DND-41 (cell line): Measurements from ENCODE around the gene PLVAP.

Source experiments
- ATAC-seq: fragments of 200-7000 bp; cut with Tn5 transposase; 3 replicates; pipeline ENCODE4 v1.9.1; 2021; ENCODE audit warnings: low read depth; ENCODE audit not compliant: insufficient read depth
- DNase-seq: peaks from one replicate; pipeline ENCODE4 v3.0.0-alpha.2; 2020
- H2AFZ ChIP-seq: 2 replicates; pipeline ENCODE4 v1.6.0; 2012; ENCODE audit warnings: low read depth, low read length
- H3K27ac ChIP-seq: 2 replicates; pipeline ENCODE4 v1.5.1; 2012; ENCODE audit warnings: low read length, inconsistent platforms
- H3K27me3 ChIP-seq: fragments of 200-600 bp; sonication (generic); 2 replicates; pipeline ENCODE4 v1.6.0; 2012; ENCODE audit warnings: low read length, mild to moderate bottlenecking, inconsistent platforms; ENCODE audit not compliant: insufficient read depth, poor library complexity
- H3K36me3 ChIP-seq: 2 replicates; pipeline ENCODE4 v1.5.1; 2012; ENCODE audit warnings: low read length, inconsistent platforms; ENCODE audit not compliant: insufficient read depth
- H3K4me1 ChIP-seq: 2 replicates; pipeline ENCODE4 v1.5.1; 2012; ENCODE audit warnings: mild to moderate bottlenecking, low read length; ENCODE audit not compliant: insufficient read depth
- H3K4me2 ChIP-seq: 2 replicates; pipeline ENCODE4 v1.6.0; 2012; ENCODE audit warnings: mild to moderate bottlenecking, moderate library complexity, low read length, inconsistent platforms; ENCODE audit not compliant: insufficient read depth
- H3K4me3 ChIP-seq, 2 experiments: fragments of 200-600 bp in 1 of 2; shearing (Covaris generic) in 1 of 2; 2 replicates each; pipeline ENCODE4 v1.5.1; 2012 to 2016; ENCODE audit warnings: inconsistent platforms in 2 of 2, low read length in 2 of 2, mild to moderate bottlenecking in 2 of 2, low read depth in 1 of 2, moderate library complexity in 1 of 2
- H3K79me2 ChIP-seq: 2 replicates; pipeline ENCODE4 v1.6.0; 2012; ENCODE audit warnings: low read length, inconsistent platforms; ENCODE audit not compliant: insufficient read depth
- H3K9ac ChIP-seq: 2 replicates; pipeline ENCODE4 v1.6.0; 2012; ENCODE audit warnings: low read depth, mild to moderate bottlenecking, inconsistent platforms, low read length, moderate library complexity
- H3K9me3 ChIP-seq: 2 replicates; pipeline ENCODE4 v1.5.1; 2012; ENCODE audit warnings: low read length, moderate library complexity, mild to moderate bottlenecking, inconsistent platforms; ENCODE audit not compliant: insufficient read depth, severe bottlenecking
- H4K20me1 ChIP-seq: 2 replicates; pipeline ENCODE4 v1.6.0; 2012; ENCODE audit warnings: low read length; ENCODE audit not compliant: insufficient read depth
- CTCF ChIP-seq: IDR thresholded peaks from 2 replicates; pipeline ENCODE4 v1.5.1; 2012; ENCODE audit warnings: borderline replicate concordance, low read length, moderate library complexity, mild to moderate bottlenecking; ENCODE audit not compliant: poor library complexity, severe bottlenecking; ENCODE audit errors: extremely low read depth
- EZH2 ChIP-seq: IDR thresholded peaks from 3 replicates; pipeline ENCODE4 v1.6.1; 2012; ENCODE audit warnings: borderline replicate concordance, low read depth, mild to moderate bottlenecking, moderate library complexity, low read length, inconsistent platforms; ENCODE audit not compliant: severe bottlenecking

Gene PLVAP

GRCh38 chr19:17347877-17348276, 29.3 kb downstream of the PLVAP start:
- TF ChIP-seq CTCF (no peak), EZH2 (no peak)
- Histone ChIP-seq H3K4me2 (no peak overlapping the region), H2AFZ (no peak overlapping the region), H3K9ac (no peak overlapping the region), H3K27me3 (no peaks in the 10 kb centered on the region), H4K20me1 (no peaks in the 10 kb centered on the region), H3K36me3 (no peaks in the 10 kb centered on the region), H3K9me3 (no peaks in the 10 kb centered on the region), H3K27ac (no peak overlapping the region), H3K4me3 (no peak overlapping the region), H3K4me1 (peaks cover 6% of the 10 kb centered on the region), H3K79me2 (no peaks in the 10 kb centered on the region)
- no peak for ATAC-seq
- no peak for DNase-seq

GRCh38 chr19:17347361-17347760, 29.8 kb downstream of the PLVAP start:
- Histone ChIP-seq H3K9me3 (no peaks in the 10 kb centered on the region), H4K20me1 (no peaks in the 10 kb centered on the region), H3K4me1 (peaks cover 6% of the 10 kb centered on the region), H3K4me2 (no peak overlapping the region), H3K4me3 (no peak overlapping the region), H2AFZ (no peak overlapping the region), H3K27ac (no peak overlapping the region), H3K36me3 (peaks cover 3% of the 10 kb centered on the region; the same call in 1 of the 2 replicates), H3K27me3 (no peaks in the 10 kb centered on the region), H3K79me2 (no peaks in the 10 kb centered on the region), H3K9ac (no peak overlapping the region)
- TF ChIP-seq EZH2 (no peak), CTCF (no peak)
- ATAC-seq (no peak), DNase-seq (no peak)

- no peak overlapping the region for H3K9ac ChIP-seq
- H3K36me3 ChIP-seq, result peaks cover 12% of the 10 kb centered on the region
- H2AFZ ChIP-seq, result peak overlapping the region; percentile 67
- H3K79me2 ChIP-seq, result 0 out of 2 replicates have a peak, but pooled peaks cover 3% of the 10 kb centered on the region
- peak overlapping the region; percentile 44; the same call in 1 of the 2 replicates for H3K4me2 ChIP-seq
- H3K4me1 ChIP-seq, result peaks cover 6% of the 10 kb centered on the region
- no peaks in the 10 kb centered on the region for H3K9me3 ChIP-seq
- no peak overlapping the region for H3K27ac ChIP-seq
- TF ChIP-seq EZH2 (no peak), CTCF (peak; percentile 95)
- H4K20me1 ChIP-seq, result no peaks in the 10 kb centered on the region; the same call in 1 of the 2 replicates
- H3K27me3 ChIP-seq, result no peaks in the 10 kb centered on the region
- peak; percentile 83 for DNase-seq
- no peak overlapping the region for H3K4me3 ChIP-seq
- ATAC-seq, result peak; percentile 98
Observed at GRCh38 chr19:17346109-17346671, 31.0 kb downstream of the PLVAP start.

GRCh38 chr19:17341845-17342244, 35.3 kb downstream of the PLVAP start:
- DNase-seq, result no peak
- no peak for TF ChIP-seq CTCF
- no peak for TF ChIP-seq EZH2

More at GRCh38 chr19:17341845-17342244, 35.3 kb downstream of the PLVAP start:
- no peak for ATAC-seq
- H2AFZ ChIP-seq, result no peak overlapping the region
- H3K4me3 ChIP-seq, result no peak overlapping the region
- H4K20me1 ChIP-seq, result peaks cover 6% of the 10 kb centered on the region; the same call in 1 of the 2 replicates
- no peak overlapping the region for H3K4me2 ChIP-seq
- peaks cover 25% of the 10 kb centered on the region for H3K4me1 ChIP-seq
- no peaks in the 10 kb centered on the region for H3K9me3 ChIP-seq
- no peak overlapping the region for H3K27ac ChIP-seq
- peaks cover 18% of the 10 kb centered on the region for H3K79me2 ChIP-seq
- H3K27me3 ChIP-seq, result no peaks in the 10 kb centered on the region
- peaks cover 27% of the 10 kb centered on the region for H3K36me3 ChIP-seq
- H3K9ac ChIP-seq, result no peak overlapping the region
